Activated naive CD4-positive, alpha-beta T cell treated with anti-CD3 and anti-CD28 coated beads, Interleukin-2, amount 10 ng/mL, durations not matched to agents 7 days and 5 days (primary cell): ENCODE results near the gene KANK2.
"Not testable (repeated sequence)": the region's sequence is repeated elsewhere in the genome, so short reads cannot be mapped to it uniquely, and the experiment has no call there.

Experiments used
- CTCF ChIA-PET: fragments of 350-600 bp; sonication (Branson Sonifier 250); formaldehyde crosslinking; loops from one replicate; lab custom pipeline; 2021; ENCODE audit warnings: antibody characterized with exemption; lab: Charles Lee
- DNase-seq: peaks from one replicate; pipeline ENCODE4 v3.0.0-alpha.2; 2020
- H3K27ac Mint-ChIP-seq: one replicate; pipeline ENCODE4 v1.8.0; 2021; ENCODE audit warnings: mild to moderate bottlenecking, moderate library complexity, mixed read lengths
- H3K27me3 Mint-ChIP-seq: one replicate; pipeline ENCODE4 v1.8.0; 2021; ENCODE audit warnings: mild to moderate bottlenecking, mixed read lengths
- H3K36me3 Mint-ChIP-seq: one replicate; pipeline ENCODE4 v1.8.0; 2021; ENCODE audit warnings: mixed read lengths
- H3K4me1 Mint-ChIP-seq: one replicate; pipeline ENCODE4 v1.8.0; 2021; ENCODE audit warnings: mixed read lengths
- H3K4me3 Mint-ChIP-seq: one replicate; pipeline ENCODE4 v1.8.0; 2021; ENCODE audit warnings: mild to moderate bottlenecking, moderate library complexity, mixed read lengths
- H3K9me3 Mint-ChIP-seq: one replicate; pipeline ENCODE4 v1.8.0; 2021; ENCODE audit warnings: mixed read lengths

The KANK2 gene

DNA sequence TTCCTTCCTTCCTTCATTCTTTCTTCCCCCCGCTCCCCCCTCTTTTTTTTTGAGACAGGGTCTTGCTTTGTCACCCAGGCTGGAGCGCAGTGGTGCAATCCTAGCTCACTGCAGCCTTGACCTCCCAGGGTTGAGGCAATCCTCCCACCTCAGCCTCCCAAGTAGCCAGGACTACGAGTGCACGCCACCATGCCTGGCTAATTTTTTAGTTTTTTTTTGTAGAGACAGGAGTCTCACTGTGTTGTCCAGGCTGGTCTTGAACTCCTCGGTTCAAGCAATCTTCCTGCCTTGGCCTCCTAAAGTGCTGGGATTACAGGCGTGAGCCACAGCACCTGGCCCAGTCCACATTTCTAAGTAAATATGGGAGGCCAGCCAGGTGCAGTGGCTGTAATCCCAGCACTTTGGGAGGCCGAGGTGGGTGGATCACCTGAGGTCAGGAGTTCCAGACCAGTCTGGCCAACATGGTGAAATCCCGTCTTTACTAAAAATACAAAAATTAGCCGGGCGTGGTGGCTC is 57.3 kb downstream of the KANK2 start:
- CTCF ChIA-PET = interaction anchor here (0.7 kb wide), 1 partner anchor 15 kb away, joined by 3 read pairs; no protein-coding TSS in a partner anchor
- Mint-ChIP-seq H3K4me1 (peaks cover 32% of the 10 kb centered on the region), H3K27me3 (peaks cover 14% of the 10 kb centered on the region)
- DNase-seq, H3K36me3 Mint-ChIP-seq, H3K27ac Mint-ChIP-seq, H3K9me3 Mint-ChIP-seq, H3K4me3 Mint-ChIP-seq: not testable (repeated sequence)

DNA sequence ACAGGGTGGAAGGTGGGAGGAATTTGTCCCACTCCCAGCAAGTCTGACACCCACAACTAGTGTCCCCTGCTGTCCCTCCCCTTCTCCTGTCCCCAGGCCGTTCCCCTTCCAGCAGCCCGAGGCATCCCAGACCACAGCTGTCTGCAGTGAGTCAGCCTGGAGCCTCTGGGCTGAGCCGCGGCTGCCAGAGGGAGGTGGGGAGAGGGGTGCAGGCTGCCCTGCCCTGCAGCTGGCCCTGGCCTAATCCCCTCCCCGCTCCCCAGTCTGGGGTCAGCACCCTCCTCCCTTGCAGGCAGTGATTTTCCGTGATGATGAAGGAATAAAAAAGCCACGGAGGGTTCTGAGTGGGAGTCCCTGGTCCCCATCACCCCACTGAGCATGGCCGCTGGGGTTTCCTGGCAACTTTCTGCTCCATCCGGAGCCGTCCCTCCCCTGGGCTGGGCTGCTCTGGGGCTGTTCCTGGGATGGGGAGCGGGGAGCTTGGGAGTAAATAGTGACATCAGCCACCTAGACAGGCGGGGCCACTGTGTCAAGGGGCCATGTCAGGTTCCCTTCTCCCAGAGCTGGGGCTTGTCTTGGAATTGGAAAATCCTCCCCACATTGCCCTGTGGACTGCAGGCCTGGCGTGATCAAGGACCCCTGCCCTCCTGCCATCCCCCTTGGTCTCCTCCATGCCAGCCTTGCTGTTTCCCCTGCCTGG is 58.6 kb downstream of the KANK2 start:
- H3K27ac Mint-ChIP-seq = no peak overlapping the region
- CTCF ChIA-PET = interaction anchor here (1.0 to 2.4 kb wide), 5 partner anchors 9 to 201 kb away, joined by 3 to 9 read pairs (median 6); partner anchors contain the start of genes RAB3D and SPC24
- H3K9me3 Mint-ChIP-seq = no peaks in the 10 kb centered on the region
- H3K4me3 Mint-ChIP-seq = no peak overlapping the region
- no peak for DNase-seq
- H3K27me3 Mint-ChIP-seq = peaks cover 14% of the 10 kb centered on the region
- peaks cover 32% of the 10 kb centered on the region for H3K4me1 Mint-ChIP-seq
- peaks cover 3% of the 10 kb centered on the region for H3K36me3 Mint-ChIP-seq

DNA sequence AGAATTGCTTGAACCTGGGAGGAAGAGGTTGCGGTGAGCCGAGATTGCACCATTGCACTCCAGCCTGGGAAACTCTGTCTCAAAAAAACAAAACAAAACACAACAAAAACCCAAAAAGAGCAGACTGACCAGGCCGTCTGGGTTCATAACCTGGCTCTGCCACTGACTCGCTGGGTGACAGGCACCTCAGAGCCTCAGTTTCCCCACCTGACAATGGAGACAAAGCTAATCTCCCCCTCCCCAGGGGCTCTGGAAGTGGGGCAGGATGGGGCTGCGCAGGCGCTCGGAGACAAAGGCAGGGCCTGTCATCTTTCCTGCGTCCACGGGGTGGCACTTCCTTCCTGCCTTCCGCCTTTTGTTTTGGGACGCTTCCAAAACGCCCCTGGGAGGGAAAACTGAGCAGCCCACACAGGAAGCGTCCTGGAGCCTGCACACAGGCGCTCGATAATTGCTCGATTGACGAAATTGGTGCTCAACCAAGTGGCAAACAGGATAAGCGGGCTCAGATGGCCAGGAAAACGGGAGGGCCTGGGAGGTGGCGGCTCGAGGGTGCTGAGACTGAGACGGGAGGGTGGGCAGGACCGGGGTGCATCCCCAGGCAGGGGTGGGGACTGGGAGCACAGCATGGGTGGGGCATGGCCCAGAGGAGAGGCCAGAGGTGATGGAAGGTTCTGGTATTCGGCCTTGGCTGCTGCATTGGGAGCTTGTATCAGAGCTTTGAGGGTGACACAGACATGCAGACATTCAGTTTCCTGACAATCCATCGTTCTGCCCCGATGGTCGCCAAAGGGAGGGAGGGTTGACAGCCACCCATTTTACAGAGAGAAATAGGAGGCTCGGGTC is 59.6 kb downstream of the KANK2 start:
- CTCF ChIA-PET = interaction anchor here (1.0 to 2.4 kb wide), 6 partner anchors 8 to 345 kb away, joined by 3 to 9 read pairs (median 5); partner anchors contain the start of genes RAB3D and SPC24
- peak overlapping the region; percentile 74 for H3K27ac Mint-ChIP-seq
- peak; percentile 72 for DNase-seq
- peaks cover 22% of the 10 kb centered on the region for H3K4me1 Mint-ChIP-seq
- peaks cover 9% of the 10 kb centered on the region for H3K36me3 Mint-ChIP-seq
- peaks cover 14% of the 10 kb centered on the region for H3K27me3 Mint-ChIP-seq
- H3K9me3 Mint-ChIP-seq = no peaks in the 10 kb centered on the region
- peak overlapping the region; percentile 70 for H3K4me3 Mint-ChIP-seq

- Mint-ChIP-seq H3K4me1 (peaks cover 22% of the 10 kb centered on the region), H3K4me3 (no peak overlapping the region), H3K27me3 (peaks cover 14% of the 10 kb centered on the region), H3K27ac (no peak overlapping the region), H3K36me3 (peaks cover 14% of the 10 kb centered on the region), H3K9me3 (no peaks in the 10 kb centered on the region)
- CTCF ChIA-PET = interaction anchor here (1.1 to 2.4 kb wide), 2 partner anchors 67 to 100 kb away, joined by 3 to 9 read pairs; no protein-coding TSS in a partner anchor
- DNase-seq = no peak
These were observed 60.8 kb downstream of the KANK2 start for GRCh38 chr19:11136400-11137101.

DNA sequence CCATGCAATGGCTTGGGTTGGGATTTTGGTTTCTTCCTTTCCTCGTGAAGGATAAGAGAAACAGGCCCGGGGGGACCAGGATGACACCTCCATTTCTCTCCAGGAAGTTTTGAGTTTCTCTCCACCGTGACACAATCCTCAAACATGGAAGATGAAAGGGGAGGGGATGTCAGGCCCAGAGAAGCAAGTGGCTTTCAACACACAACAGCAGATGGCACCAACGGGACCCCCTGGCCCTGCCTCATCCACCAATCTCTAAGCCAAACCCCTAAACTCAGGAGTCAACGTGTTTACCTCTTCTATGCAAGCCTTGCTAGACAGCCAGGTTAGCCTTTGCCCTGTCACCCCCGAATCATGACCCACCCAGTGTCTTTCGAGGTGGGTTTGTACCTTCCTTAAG is 65.9 kb downstream of the KANK2 start:
- CTCF ChIA-PET = no interaction called here
- Mint-ChIP-seq H3K36me3 (peaks cover 46% of the 10 kb centered on the region), H3K27ac (no peak overlapping the region)

DNA sequence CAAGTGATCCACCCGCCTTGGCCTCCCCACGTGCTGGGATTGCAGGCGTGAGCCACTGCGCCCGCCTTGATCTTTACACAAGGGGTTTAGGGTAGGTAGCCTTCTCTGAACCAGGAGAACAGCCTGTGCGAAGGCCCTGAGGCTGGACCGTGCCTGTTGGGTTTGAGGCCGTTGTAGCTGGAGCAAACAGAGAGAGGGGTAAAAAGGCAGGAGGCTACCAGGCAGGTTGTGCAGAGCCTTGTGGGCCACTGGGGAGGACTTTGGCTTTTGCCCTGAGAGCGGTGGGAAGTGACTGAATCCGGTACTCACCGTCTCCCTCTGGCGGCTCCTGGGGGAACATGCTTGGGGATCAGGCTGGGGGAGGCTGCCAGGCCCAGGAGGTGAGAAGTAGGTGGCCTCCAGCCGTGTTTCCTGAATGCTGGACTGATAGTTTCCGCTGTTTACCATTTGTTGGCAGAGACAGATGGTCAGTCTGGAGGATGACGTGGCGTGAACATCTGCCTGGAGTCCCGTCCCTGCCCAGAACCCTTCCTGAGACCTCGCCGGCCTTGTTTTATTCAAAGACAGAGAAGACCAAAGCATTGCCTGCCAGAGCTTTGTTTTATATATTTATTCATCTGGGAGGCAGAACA is 66.4 kb downstream of the KANK2 start:
- H3K4me1 Mint-ChIP-seq = peaks cover 2% of the 10 kb centered on the region
- CTCF ChIA-PET = interaction anchor here (1.6 kb wide), 1 partner anchor 95 kb away, joined by 5 read pairs; no protein-coding TSS in a partner anchor
- H3K4me3 Mint-ChIP-seq = no peak overlapping the region
- H3K9me3 Mint-ChIP-seq = no peaks in the 10 kb centered on the region
- H3K27me3 Mint-ChIP-seq = no peaks in the 10 kb centered on the region
- no peak overlapping the region for H3K27ac Mint-ChIP-seq
- H3K36me3 Mint-ChIP-seq = peaks cover 51% of the 10 kb centered on the region
- DNase-seq = peak; percentile 78

More for the DNA sequence above, 65.9 kb downstream of the KANK2 start:
- H3K27me3 Mint-ChIP-seq = no peaks in the 10 kb centered on the region
- no peak for DNase-seq
- H3K9me3 Mint-ChIP-seq = no peaks in the 10 kb centered on the region
- no peak overlapping the region for H3K4me3 Mint-ChIP-seq
- H3K4me1 Mint-ChIP-seq = peaks cover 2% of the 10 kb centered on the region

DNA sequence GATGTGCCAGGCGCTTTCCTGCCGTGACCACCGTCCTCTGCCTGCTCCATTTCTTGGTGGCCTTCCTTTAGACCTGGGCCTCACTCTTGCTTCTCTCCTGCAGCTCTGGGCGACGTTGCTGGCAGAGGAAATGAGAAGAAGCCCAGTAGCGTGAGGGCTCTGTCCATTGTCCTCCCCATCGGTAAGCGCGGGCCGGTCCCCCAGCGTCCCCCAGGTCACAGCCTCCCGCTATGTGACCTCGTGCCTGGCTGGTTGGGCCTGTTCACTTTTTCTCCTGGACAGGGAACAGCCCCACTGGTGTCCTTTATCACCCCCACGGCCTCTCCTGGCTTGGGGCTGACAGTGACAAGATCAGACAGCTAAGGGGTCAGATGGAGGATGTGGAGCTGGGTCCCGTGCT is 69.4 kb downstream of the KANK2 start:
- Mint-ChIP-seq H3K4me3 (no peak overlapping the region), H3K9me3 (no peaks in the 10 kb centered on the region), H3K27ac (peak overlapping the region; percentile 78), H3K4me1 (peaks cover 2% of the 10 kb centered on the region), H3K36me3 (peaks cover 50% of the 10 kb centered on the region), H3K27me3 (no peaks in the 10 kb centered on the region)
- CTCF ChIA-PET = no interaction called here
- DNase-seq = no peak

GRCh38 chr19:11125994-11126685 is 71.2 kb downstream of the KANK2 start:
- Mint-ChIP-seq H3K36me3 (peaks cover 44% of the 10 kb centered on the region), H3K27ac (no peak overlapping the region)

DNA sequence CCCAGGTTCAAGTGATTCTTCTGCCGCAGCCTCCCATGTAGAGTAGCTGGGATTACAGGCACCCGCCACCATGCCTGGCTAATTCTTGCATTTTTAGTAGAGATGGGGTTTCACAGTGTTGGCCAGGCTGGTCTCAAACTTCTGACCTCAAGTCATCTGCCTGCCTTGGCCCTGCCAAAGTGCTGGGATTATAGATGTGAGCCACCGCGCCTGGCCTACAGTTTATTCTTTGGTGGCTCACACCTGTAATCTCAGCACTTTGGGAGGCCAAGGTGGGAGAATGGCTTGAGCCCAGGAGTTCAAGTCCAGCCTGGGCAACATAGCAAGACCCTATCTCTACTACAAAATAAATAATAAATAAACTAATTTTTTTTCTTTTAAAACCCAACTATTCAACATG is 73.2 kb downstream of the KANK2 start:
- not testable (repeated sequence) for H3K9me3 Mint-ChIP-seq, H3K27ac Mint-ChIP-seq, H3K4me1 Mint-ChIP-seq, H3K27me3 Mint-ChIP-seq, H3K4me3 Mint-ChIP-seq, DNase-seq
- CTCF ChIA-PET = interaction anchor here (0.6 to 3.8 kb wide), 5 partner anchors 67 to 405 kb away, joined by 3 to 40 read pairs (median 5); no protein-coding TSS in a partner anchor
- peaks cover 41% of the 10 kb centered on the region for H3K36me3 Mint-ChIP-seq

More at GRCh38 chr19:11125994-11126685, 71.2 kb downstream of the KANK2 start:
- H3K4me3 Mint-ChIP-seq = no peak overlapping the region
- CTCF ChIA-PET = interaction anchor here (0.6 to 3.8 kb wide), 16 partner anchors 9 to 460 kb away, joined by 3 to 40 read pairs (median 4); partner anchors contain the start of gene SPC24
- H3K9me3 Mint-ChIP-seq = no peaks in the 10 kb centered on the region
- DNase-seq = peak; percentile 86
- H3K4me1 Mint-ChIP-seq = peaks cover 2% of the 10 kb centered on the region
- no peaks in the 10 kb centered on the region for H3K27me3 Mint-ChIP-seq

- H3K4me3 Mint-ChIP-seq = no peak overlapping the region
- DNase-seq = no peak
- no peak overlapping the region for H3K27ac Mint-ChIP-seq
- no peaks in the 10 kb centered on the region for H3K27me3 Mint-ChIP-seq
- no peaks in the 10 kb centered on the region for H3K9me3 Mint-ChIP-seq
- peaks cover 44% of the 10 kb centered on the region for H3K36me3 Mint-ChIP-seq
- peaks cover 2% of the 10 kb centered on the region for H3K4me1 Mint-ChIP-seq
- CTCF ChIA-PET = no interaction called here
These were observed 74.2 kb downstream of the KANK2 start for GRCh38 chr19:11123114-11123513.

GRCh38 chr19:11121963-11122362 is 75.4 kb downstream of the KANK2 start:
- CTCF ChIA-PET, H3K27ac Mint-ChIP-seq, H3K27me3 Mint-ChIP-seq, H3K4me3 Mint-ChIP-seq, H3K4me1 Mint-ChIP-seq, DNase-seq, H3K9me3 Mint-ChIP-seq: not testable (repeated sequence)
- peaks cover 43% of the 10 kb centered on the region for H3K36me3 Mint-ChIP-seq

GRCh38 chr19:11116507-11116906 is 80.8 kb downstream of the KANK2 start:
- no peak overlapping the region for H3K27ac Mint-ChIP-seq
- CTCF ChIA-PET = interaction anchor here (1.7 kb wide), 1 partner anchor 9 kb away, joined by 5 read pairs; no protein-coding TSS in a partner anchor
- no peaks in the 10 kb centered on the region for H3K9me3 Mint-ChIP-seq

More at GRCh38 chr19:11116507-11116906, 80.8 kb downstream of the KANK2 start:
- no peak for DNase-seq
- peaks cover 61% of the 10 kb centered on the region for H3K36me3 Mint-ChIP-seq
- no peaks in the 10 kb centered on the region for H3K27me3 Mint-ChIP-seq
- H3K4me1 Mint-ChIP-seq = no peaks in the 10 kb centered on the region
- H3K4me3 Mint-ChIP-seq = no peak overlapping the region
